GM23338 (cell line): ENCODE measurements around the gene ASB3. TPM values are rescaled to one million over a fixed set of nuclear protein-coding genes. Genes with fewer than 3 reads are reported as not detected.

Experiments used
- ATAC-seq: fragments of 200-7000 bp; cut with Tn5 transposase; 3 replicates; pipeline ENCODE4 v1.9.1; 2020
- DNase-seq: peaks from one replicate; pipeline ENCODE4 v3.0.0-alpha.2; 2015; ENCODE audit warnings: low spot score
- H2AFZ ChIP-seq: fragments of 200-600 bp; sonication (generic); 2 replicates; pipeline ENCODE4 v1.8.0; 2016; ENCODE audit warnings: antibody characterized with exemption, mild to moderate bottlenecking, moderate library complexity
- H3F3A ChIP-seq: fragments of 200-600 bp; sonication (generic); replicated peaks from 2 replicates; pipeline ENCODE4 v1.8.0; 2017; ENCODE audit warnings: antibody characterized with exemption, mixed run types, low read depth
- H3K27ac ChIP-seq: fragments of 200-600 bp; sonication (generic); 2 replicates; pipeline ENCODE4 v1.6.1; 2016; ENCODE audit warnings: low read depth
- H3K27me3 ChIP-seq: fragments of 200-600 bp; sonication (generic); 2 replicates; pipeline ENCODE4 v1.8.0; 2016; ENCODE audit warnings: mild to moderate bottlenecking, mixed run types, moderate library complexity; ENCODE audit not compliant: insufficient read depth
- H3K36me3 ChIP-seq: fragments of 200-600 bp; sonication (generic); 2 replicates; pipeline ENCODE4 v1.8.0; 2016; ENCODE audit warnings: mild to moderate bottlenecking; ENCODE audit not compliant: insufficient read depth
- H3K4me1 ChIP-seq: fragments of 200-600 bp; sonication (generic); 2 replicates; pipeline ENCODE4 v1.8.0; 2016; ENCODE audit warnings: mild to moderate bottlenecking, moderate library complexity; ENCODE audit not compliant: insufficient read depth
- H3K4me2 ChIP-seq: fragments of 200-600 bp; sonication (generic); 2 replicates; pipeline ENCODE4 v1.7.1; 2017; ENCODE audit warnings: mixed run types
- H3K4me3 ChIP-seq: fragments of 200-600 bp; sonication (generic); 2 replicates; pipeline ENCODE4 v1.6.1; 2016; ENCODE audit warnings: mixed run types
- H3K79me2 ChIP-seq: fragments of 200-600 bp; sonication (generic); replicated peaks from 2 replicates; pipeline ENCODE4 v1.8.0; 2017; ENCODE audit warnings: mild to moderate bottlenecking; ENCODE audit not compliant: insufficient read depth
- H3K9me2 ChIP-seq: fragments of 200-600 bp; sonication (generic); 2 replicates; pipeline ENCODE4 v1.8.0; 2017; ENCODE audit not compliant: insufficient read depth
- H4K20me1 ChIP-seq: fragments of 200-600 bp; sonication (generic); replicated peaks from 2 replicates; pipeline ENCODE4 v1.8.0; 2017; ENCODE audit warnings: mild to moderate bottlenecking; ENCODE audit not compliant: insufficient read depth
- H3K27ac Mint-ChIP-seq: 2 replicates; pipeline ENCODE4 v1.8.0; 2020; ENCODE audit warnings: inconsistent platforms, mild to moderate bottlenecking, moderate library complexity, mixed read lengths
- H3K27me3 Mint-ChIP-seq: 3 replicates; pipeline ENCODE4 v1.8.0; 2022; ENCODE audit warnings: low read depth, mild to moderate bottlenecking, moderate library complexity, mixed read lengths, inconsistent platforms; ENCODE audit not compliant: insufficient read depth, poor library complexity
- H3K36me3 Mint-ChIP-seq: 3 replicates; pipeline ENCODE4 v1.8.0; 2021; ENCODE audit warnings: low read depth, mild to moderate bottlenecking, inconsistent platforms, moderate library complexity, mixed read lengths
- H3K4me1 Mint-ChIP-seq: 3 replicates; pipeline ENCODE4 v1.8.0; 2020; ENCODE audit warnings: mild to moderate bottlenecking, inconsistent platforms, mixed read lengths
- H3K4me3 Mint-ChIP-seq: 3 replicates; pipeline ENCODE4 v1.8.0; 2021; ENCODE audit warnings: moderate library complexity, mild to moderate bottlenecking, inconsistent platforms, mixed read lengths
- H3K9me3 Mint-ChIP-seq: 3 replicates; pipeline ENCODE4 v1.8.0; 2020; ENCODE audit warnings: moderate library complexity, mild to moderate bottlenecking, inconsistent platforms, mixed read lengths
- CREB1 ChIP-seq: fragments of 250-450 bp; sonication (Bioruptor Pico); IDR thresholded peaks from 2 replicates; pipeline ENCODE4 v1.5.0; 2020; ENCODE audit warnings: low read depth, mild to moderate bottlenecking, moderate library complexity
- EZH2 ChIP-seq: fragments of 200-600 bp; sonication (generic); IDR thresholded peaks from one replicate; pipeline ENCODE4 v1.8.0; 2017; ENCODE audit warnings: antibody characterized with exemption, mild to moderate bottlenecking, low read depth; ENCODE audit not compliant: unreplicated experiment
- EZH2phosphoT487 ChIP-seq: fragments of 200-600 bp; sonication (generic); IDR thresholded peaks from one replicate; pipeline ENCODE4 v1.8.1; 2018; ENCODE audit warnings: antibody characterized with exemption; ENCODE audit not compliant: unreplicated experiment
- JUNB ChIP-seq: IDR thresholded peaks from one replicate; pipeline ENCODE4 v1.6.1; 2016; ENCODE audit warnings: antibody characterized with exemption; ENCODE audit not compliant: unreplicated experiment
- NANOG ChIP-seq: IDR thresholded peaks from 2 replicates; pipeline ENCODE4 v1.6.1; 2016; ENCODE audit warnings: antibody characterized with exemption, borderline replicate concordance
- POLR2AphosphoS5 ChIP-seq: IDR thresholded peaks from 2 replicates; pipeline ENCODE4 v1.6.1; 2016; ENCODE audit warnings: antibody characterized with exemption, low read depth
- STAT1 ChIP-seq: IDR thresholded peaks from one replicate; pipeline ENCODE4 v1.6.1; 2016; ENCODE audit warnings: antibody characterized with exemption; ENCODE audit not compliant: unreplicated experiment
- ZNF114 ChIP-seq: fragments of 250-450 bp; sonication (Bioruptor Pico); IDR thresholded peaks from 2 replicates; pipeline ENCODE4 v1.5.0; 2020; ENCODE audit warnings: mild to moderate bottlenecking, moderate library complexity
- long read RNA-seq: library from polyadenylated mRNA; unstranded; transcript quantifications from one replicate; pipeline ENCODE4 v2.0.0, GENCODE V29; 2020; ENCODE audit not compliant: unreplicated experiment
- polyA plus RNA-seq: library from polyadenylated mRNA; unstranded; fragments of >200 nt; fragmentation: Nextera tagmentation; extraction: Ambion mirVana; gene quantifications from 2 replicates; pipeline ENCODE4 v1.2.1, GENCODE V29; 2016
- total RNA-seq: library from RNA; depleted of rRNA; stranded (reverse); fragments of >200 nt; shearing (Covaris generic); gene quantifications from 2 replicates; pipeline ENCODE4 v1.2.3, GENCODE V29; 2014; rRNA removed
- TF ChIP-seq, protein P1 (sequence below): IDR thresholded peaks from 2 replicates; pipeline ENCODE4 v1.6.1; 2016; ENCODE audit warnings: antibody characterized with exemption
- TF ChIP-seq, protein P2 (sequence below), 2 experiments: fragments of 200-600 bp in 1 of 2; sonication (generic) in 1 of 2; conservative IDR thresholded peaks; 2 replicates each; pipeline versions ENCODE4 v1.5.1 to v1.6.1; 2016 to 2017; ENCODE audit warnings: antibody characterized with exemption in 2 of 2, low read depth in 2 of 2, mild to moderate bottlenecking in 2 of 2, moderate library complexity in 1 of 2
- TF ChIP-seq, protein P3 (sequence below): IDR thresholded peaks from one replicate; pipeline ENCODE4 v1.6.1; 2018; ENCODE audit warnings: antibody characterized with exemption; ENCODE audit not compliant: unreplicated experiment

ASB3 gene, protein sequence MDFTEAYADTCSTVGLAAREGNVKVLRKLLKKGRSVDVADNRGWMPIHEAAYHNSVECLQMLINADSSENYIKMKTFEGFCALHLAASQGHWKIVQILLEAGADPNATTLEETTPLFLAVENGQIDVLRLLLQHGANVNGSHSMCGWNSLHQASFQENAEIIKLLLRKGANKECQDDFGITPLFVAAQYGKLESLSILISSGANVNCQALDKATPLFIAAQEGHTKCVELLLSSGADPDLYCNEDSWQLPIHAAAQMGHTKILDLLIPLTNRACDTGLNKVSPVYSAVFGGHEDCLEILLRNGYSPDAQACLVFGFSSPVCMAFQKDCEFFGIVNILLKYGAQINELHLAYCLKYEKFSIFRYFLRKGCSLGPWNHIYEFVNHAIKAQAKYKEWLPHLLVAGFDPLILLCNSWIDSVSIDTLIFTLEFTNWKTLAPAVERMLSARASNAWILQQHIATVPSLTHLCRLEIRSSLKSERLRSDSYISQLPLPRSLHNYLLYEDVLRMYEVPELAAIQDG
- total RNA-seq: 28.9 and 30.5 TPM in 2 replicates
- polyA plus RNA-seq: 20.1 and 22.4 TPM in 2 replicates
- long read RNA-seq, transcript ASB3-201 (10 exons, 2,214 nt): major isoform, 23 of 33 reads
- long read RNA-seq, partial matches to known transcripts: 4 of 33 reads
- long read RNA-seq, other reads (novel, unspliced or antisense): 4 of 33 reads

DNA sequence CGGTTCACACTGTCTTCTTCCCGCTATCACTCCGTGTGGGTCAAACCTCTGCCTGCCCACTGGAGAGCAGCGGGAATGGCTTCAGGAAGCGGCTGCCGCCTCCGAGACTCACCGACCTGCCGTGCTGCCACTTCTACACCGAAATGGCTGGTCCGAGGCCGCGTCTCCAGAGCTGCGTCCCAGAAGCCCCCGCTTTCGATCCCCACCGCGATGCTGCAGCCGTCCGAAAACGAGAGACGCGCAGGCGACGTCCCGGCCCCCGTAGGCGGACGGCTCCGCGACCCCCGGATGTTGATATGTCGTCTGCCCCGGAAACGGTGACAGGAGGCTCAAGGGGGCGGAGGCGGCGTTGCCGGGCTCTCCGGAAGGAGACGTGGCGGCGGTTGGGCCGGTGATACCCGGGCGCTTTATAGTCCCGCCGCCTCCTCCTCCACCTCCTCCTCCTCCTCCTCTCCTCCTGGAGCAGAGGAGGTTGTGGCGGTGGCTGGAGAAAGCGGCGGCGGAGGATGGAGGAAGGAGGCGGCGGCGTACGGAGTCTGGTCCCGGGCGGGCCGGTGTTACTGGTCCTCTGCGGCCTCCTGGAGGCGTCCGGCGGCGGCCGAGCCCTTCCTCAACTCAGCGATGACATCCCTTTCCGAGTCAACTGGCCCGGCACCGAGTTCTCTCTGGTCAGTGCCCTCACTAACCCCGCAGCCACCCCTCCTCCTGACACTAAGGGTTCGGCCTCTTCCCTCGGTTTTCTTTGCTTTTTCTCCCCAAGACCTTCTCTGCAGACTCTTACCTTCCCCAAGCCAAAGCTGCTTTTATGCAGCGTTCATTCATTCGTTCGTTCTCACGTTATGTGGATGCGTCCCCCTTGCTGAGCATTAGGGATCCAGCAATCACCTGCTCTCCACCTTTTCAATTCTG lies at the start of gene ASB3, which contains the start of gene ERLEC1:
Gene ASB3, minus strand, starts transcription at position 249 of the 909 bp plus-strand sequence. CDS start 21,381 bp downstream, outside the sequence.
Gene ERLEC1, plus strand, starts transcription at position 340 of the 909 bp plus-strand sequence. Its CDS starts 167 bp downstream, at position 507.
- Mint-ChIP-seq H3K4me1 (peaks cover 35% of the 10 kb centered on the region), H3K4me3 (peak within 1 kb of the TSS; percentile 95), H3K27me3 (peaks cover 7% of the 10 kb centered on the region), H3K9me3 (peaks cover 2% of the 10 kb centered on the region; the same call in 2 of the 3 replicates), H3K27ac (peak within 1 kb of the TSS; percentile 99), H3K36me3 (peaks cover 5% of the 10 kb centered on the region)
- Histone ChIP-seq H3K4me1 (peaks cover 28% of the 10 kb centered on the region), H3F3A (peaks cover 5% of the 10 kb centered on the region; the same call in 1 of the 2 replicates), H3K36me3 (no peaks in the 10 kb centered on the region), H2AFZ (peak within 1 kb of the TSS; percentile 93), H3K4me3 (peak within 1 kb of the TSS; percentile 96), H3K79me2 (peaks cover 90% of the 10 kb centered on the region), H3K27ac (peak within 1 kb of the TSS; percentile 99), H3K4me2 (peak within 1 kb of the TSS; percentile 99), H3K9me2 (no peaks in the 10 kb centered on the region), H4K20me1 (peaks cover 11% of the 10 kb centered on the region; the same call in 1 of the 2 replicates), H3K27me3 (no peaks in the 10 kb centered on the region)
- DNase-seq (peak; percentile 97), ATAC-seq (peak; percentile 92)
- TF ChIP-seq JUNB: no peak
- TF ChIP-seq NANOG: no peak
- TF ChIP-seq ZNF114 (CRISPR knock-in tag): no peak
- TF ChIP-seq STAT1: no peak
- TF ChIP-seq, protein P1, sequence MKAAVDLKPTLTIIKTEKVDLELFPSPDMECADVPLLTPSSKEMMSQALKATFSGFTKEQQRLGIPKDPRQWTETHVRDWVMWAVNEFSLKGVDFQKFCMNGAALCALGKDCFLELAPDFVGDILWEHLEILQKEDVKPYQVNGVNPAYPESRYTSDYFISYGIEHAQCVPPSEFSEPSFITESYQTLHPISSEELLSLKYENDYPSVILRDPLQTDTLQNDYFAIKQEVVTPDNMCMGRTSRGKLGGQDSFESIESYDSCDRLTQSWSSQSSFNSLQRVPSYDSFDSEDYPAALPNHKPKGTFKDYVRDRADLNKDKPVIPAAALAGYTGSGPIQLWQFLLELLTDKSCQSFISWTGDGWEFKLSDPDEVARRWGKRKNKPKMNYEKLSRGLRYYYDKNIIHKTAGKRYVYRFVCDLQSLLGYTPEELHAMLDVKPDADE: peak; percentile 96
- TF ChIP-seq, protein P2, sequence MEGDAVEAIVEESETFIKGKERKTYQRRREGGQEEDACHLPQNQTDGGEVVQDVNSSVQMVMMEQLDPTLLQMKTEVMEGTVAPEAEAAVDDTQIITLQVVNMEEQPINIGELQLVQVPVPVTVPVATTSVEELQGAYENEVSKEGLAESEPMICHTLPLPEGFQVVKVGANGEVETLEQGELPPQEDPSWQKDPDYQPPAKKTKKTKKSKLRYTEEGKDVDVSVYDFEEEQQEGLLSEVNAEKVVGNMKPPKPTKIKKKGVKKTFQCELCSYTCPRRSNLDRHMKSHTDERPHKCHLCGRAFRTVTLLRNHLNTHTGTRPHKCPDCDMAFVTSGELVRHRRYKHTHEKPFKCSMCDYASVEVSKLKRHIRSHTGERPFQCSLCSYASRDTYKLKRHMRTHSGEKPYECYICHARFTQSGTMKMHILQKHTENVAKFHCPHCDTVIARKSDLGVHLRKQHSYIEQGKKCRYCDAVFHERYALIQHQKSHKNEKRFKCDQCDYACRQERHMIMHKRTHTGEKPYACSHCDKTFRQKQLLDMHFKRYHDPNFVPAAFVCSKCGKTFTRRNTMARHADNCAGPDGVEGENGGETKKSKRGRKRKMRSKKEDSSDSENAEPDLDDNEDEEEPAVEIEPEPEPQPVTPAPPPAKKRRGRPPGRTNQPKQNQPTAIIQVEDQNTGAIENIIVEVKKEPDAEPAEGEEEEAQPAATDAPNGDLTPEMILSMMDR (conservative IDR thresholded peaks at IDR 0.05; ENCODE audit: low read depth in 2 of 2): no peak
- TF ChIP-seq POLR2AphosphoS5: peak; percentile 91
- no peak for TF ChIP-seq EZH2phosphoT487
- TF ChIP-seq CREB1 (CRISPR knock-in tag): peak; percentile 77
- no peak for TF ChIP-seq EZH2
- TF ChIP-seq, protein P3, sequence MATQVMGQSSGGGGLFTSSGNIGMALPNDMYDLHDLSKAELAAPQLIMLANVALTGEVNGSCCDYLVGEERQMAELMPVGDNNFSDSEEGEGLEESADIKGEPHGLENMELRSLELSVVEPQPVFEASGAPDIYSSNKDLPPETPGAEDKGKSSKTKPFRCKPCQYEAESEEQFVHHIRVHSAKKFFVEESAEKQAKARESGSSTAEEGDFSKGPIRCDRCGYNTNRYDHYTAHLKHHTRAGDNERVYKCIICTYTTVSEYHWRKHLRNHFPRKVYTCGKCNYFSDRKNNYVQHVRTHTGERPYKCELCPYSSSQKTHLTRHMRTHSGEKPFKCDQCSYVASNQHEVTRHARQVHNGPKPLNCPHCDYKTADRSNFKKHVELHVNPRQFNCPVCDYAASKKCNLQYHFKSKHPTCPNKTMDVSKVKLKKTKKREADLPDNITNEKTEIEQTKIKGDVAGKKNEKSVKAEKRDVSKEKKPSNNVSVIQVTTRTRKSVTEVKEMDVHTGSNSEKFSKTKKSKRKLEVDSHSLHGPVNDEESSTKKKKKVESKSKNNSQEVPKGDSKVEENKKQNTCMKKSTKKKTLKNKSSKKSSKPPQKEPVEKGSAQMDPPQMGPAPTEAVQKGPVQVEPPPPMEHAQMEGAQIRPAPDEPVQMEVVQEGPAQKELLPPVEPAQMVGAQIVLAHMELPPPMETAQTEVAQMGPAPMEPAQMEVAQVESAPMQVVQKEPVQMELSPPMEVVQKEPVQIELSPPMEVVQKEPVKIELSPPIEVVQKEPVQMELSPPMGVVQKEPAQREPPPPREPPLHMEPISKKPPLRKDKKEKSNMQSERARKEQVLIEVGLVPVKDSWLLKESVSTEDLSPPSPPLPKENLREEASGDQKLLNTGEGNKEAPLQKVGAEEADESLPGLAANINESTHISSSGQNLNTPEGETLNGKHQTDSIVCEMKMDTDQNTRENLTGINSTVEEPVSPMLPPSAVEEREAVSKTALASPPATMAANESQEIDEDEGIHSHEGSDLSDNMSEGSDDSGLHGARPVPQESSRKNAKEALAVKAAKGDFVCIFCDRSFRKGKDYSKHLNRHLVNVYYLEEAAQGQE: peak; percentile 21
